Measurements from ENCODE around the gene TMEM270. TPM values are rescaled to one million over a fixed set of nuclear protein-coding genes. Genes with fewer than 3 reads are reported as not detected.

TMEM270 gene
- polyA plus RNA-seq, 1 of the 3 experiments (the other 2 are of a cell fraction), result 0.71 TPM

- TF ChIP-seq PBX3 (IDR thresholded peaks at IDR 0.05) (no peak), GABPA (IDR thresholded peaks at IDR 0.05; ENCODE audit: low read depth) (no peak), TEAD4 (IDR thresholded peaks at IDR 0.05; ENCODE audit: borderline replicate concordance, insufficient read depth) (no peak), MEF2A (IDR thresholded peaks at IDR 0.05; ENCODE audit: borderline replicate concordance, low read depth) (no peak), EZH2phosphoT487 (IDR thresholded peaks at IDR 0.05; ENCODE audit: borderline replicate concordance, low read depth) (no peak)
Observed at GRCh38 chr7:73901823-73902597, 41.1 kb downstream of the TMEM270 start (continued).

GRCh38 chr7:73903321-73904218 is 42.6 kb downstream of the TMEM270 start:
- H3K36me3 ChIP-seq (replicated peaks in 1 of 2; ENCODE audit: control insufficient read depth in 1 of 2, insufficient read depth in 2 of 2, low read length in 1 of 2), result no peaks in the 10 kb centered on the region
- no peak overlapping the region for H3K4me2 ChIP-seq
- TF ChIP-seq TAF1 (IDR thresholded peaks at IDR 0.05; ENCODE audit: borderline replicate concordance, low read depth, low read length) (no peak), MEF2A (IDR thresholded peaks at IDR 0.05; ENCODE audit: borderline replicate concordance, low read depth) (no peak), NFIC (IDR thresholded peaks at IDR 0.05; ENCODE audit: borderline replicate concordance) (no peak), JUND (IDR thresholded peaks at IDR 0.05) (no peak), USF2 (IDR thresholded peaks at IDR 0.05; ENCODE audit: borderline replicate concordance, low read depth, low read length) (no peak), MAX (IDR thresholded peaks at IDR 0.05; ENCODE audit: low read depth) (no peak), RCOR1 (IDR thresholded peaks at IDR 0.05; ENCODE audit: low read length) (no peak), CHD2 (IDR thresholded peaks at IDR 0.05; ENCODE audit: low read length, partially characterized antibody) (no peak)
- no peaks in the 10 kb centered on the region for H3K27me3 ChIP-seq (ENCODE audit: insufficient read depth)
- no peak overlapping the region for H3K4me3 ChIP-seq (ENCODE audit: low read depth in 2 of 2, low read length in 1 of 2)
- 88% methylated on average over 15 of the region's 15 CpGs for WGBS (ENCODE audit: low lambda C conversion rate)
- ChIA-PET POLR2A (no interaction called here), CTCF (interaction anchor here (0.7 to 1.5 kb wide), 3 partner anchors 49 to 165 kb away, joined by 3 to 4 read pairs (median 3); no protein-coding TSS in a partner anchor)
- H3K79me2 ChIP-seq (ENCODE audit: insufficient read depth), result no peaks in the 10 kb centered on the region
- no peak overlapping the region for H2AFZ ChIP-seq (ENCODE audit: low read depth)
- H3K4me1 ChIP-seq (ENCODE audit: control insufficient read depth in 1 of 2, insufficient read depth in 2 of 2, low read depth in 1 of 2, low read length in 1 of 2), result peaks cover 9 to 19% of the 10 kb centered on the region in 2 experiments; a peak in 3 of 4 replicates
- H3K9ac ChIP-seq, result no peak overlapping the region
- no peak overlapping the region for H3K27ac ChIP-seq (ENCODE audit: low read depth in 2 of 2, low read length in 1 of 2)
- H3K9me3 ChIP-seq, result no peaks in the 10 kb centered on the region
- no peaks in the 10 kb centered on the region for H3K9me2 ChIP-seq
- peaks cover 17% of the 10 kb centered on the region for H3F3A ChIP-seq (replicated peaks; ENCODE audit: insufficient read depth)
- peak; percentile 36 for DNase-seq
- no peaks in the 10 kb centered on the region for H4K20me1 ChIP-seq (ENCODE audit: insufficient read depth)

All from SK-N-SH (cell line).